Upper lobe of left lung (tissue), 4 donors: ENCODE data around the gene ATP2B2.

ENCODE experiments used
- POLR2A ChIP-seq, 4 donors: fragments of 450-650 bp; IDR thresholded peaks; one replicate each; pipeline ENCODE4 v1.5.1; 2016 to 2017; ENCODE audit warnings: antibody characterized with exemption in 4 of 4, mild to moderate bottlenecking in 2 of 4
- POLR2AphosphoS5 ChIP-seq, 2 donors: sonication (generic); formaldehyde crosslinking; IDR thresholded peaks; one replicate each; pipeline ENCODE4 v1.5.1; 2017; ENCODE audit warnings: antibody characterized with exemption in 2 of 2
- TF ChIP-seq, protein P1 (sequence below), 6 experiments: fragments of 450-650 bp in 4 of 6; fragments of 200-600 bp in 2 of 6; sonication (generic) in 2 of 6; IDR thresholded peaks; one replicate each; pipeline ENCODE4 v1.5.1; 2016 to 2019; ENCODE audit warnings: antibody characterized with exemption in 6 of 6

DNA sequence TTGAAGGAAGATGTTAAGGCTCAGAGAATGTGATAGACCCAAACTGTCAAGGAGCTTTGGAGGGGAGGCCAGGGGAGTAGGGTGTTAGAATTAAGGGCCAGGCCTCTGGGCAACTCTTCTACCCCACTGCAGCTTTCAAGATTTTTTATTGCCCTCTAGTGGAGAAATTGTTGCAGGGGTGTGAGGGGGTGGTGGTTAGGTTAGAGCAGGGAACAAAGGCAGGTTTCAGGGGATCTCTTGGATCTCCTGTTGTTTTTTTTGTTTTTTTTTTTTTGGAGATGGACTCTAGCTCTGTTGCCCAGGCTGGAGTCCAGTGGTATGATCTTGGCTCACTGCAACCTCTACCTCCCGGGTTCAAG is 183.1 kb downstream of the ATP2B2 start:
- TF ChIP-seq, protein P1, sequence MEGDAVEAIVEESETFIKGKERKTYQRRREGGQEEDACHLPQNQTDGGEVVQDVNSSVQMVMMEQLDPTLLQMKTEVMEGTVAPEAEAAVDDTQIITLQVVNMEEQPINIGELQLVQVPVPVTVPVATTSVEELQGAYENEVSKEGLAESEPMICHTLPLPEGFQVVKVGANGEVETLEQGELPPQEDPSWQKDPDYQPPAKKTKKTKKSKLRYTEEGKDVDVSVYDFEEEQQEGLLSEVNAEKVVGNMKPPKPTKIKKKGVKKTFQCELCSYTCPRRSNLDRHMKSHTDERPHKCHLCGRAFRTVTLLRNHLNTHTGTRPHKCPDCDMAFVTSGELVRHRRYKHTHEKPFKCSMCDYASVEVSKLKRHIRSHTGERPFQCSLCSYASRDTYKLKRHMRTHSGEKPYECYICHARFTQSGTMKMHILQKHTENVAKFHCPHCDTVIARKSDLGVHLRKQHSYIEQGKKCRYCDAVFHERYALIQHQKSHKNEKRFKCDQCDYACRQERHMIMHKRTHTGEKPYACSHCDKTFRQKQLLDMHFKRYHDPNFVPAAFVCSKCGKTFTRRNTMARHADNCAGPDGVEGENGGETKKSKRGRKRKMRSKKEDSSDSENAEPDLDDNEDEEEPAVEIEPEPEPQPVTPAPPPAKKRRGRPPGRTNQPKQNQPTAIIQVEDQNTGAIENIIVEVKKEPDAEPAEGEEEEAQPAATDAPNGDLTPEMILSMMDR (IDR thresholded peaks at IDR 0.05) = no peak
- TF ChIP-seq POLR2A (IDR thresholded peaks at IDR 0.05) = no peak
- TF ChIP-seq POLR2AphosphoS5 (IDR thresholded peaks at IDR 0.05) = no peak
